LNCaP clone FGC (cell line): ENCODE results near the gene EVX1.
A peak's percentile ranks its signal among the peaks of the same experiment; 100 is the strongest.

ENCODE experiments used
- DNase-seq: peaks from one replicate; pipeline ENCODE4 v3.0.0-alpha.2; 2011; ENCODE audit warnings: low read depth
- H3K4me3 ChIP-seq: 2 replicates; pipeline ENCODE4 v1.5.1; 2011; ENCODE audit warnings: mild to moderate bottlenecking, low read depth, low read length, control low read depth
- TF ChIP-seq, protein P1 (sequence below): IDR thresholded peaks from 2 replicates; pipeline ENCODE4 v1.5.1; 2012; ENCODE audit warnings: mild to moderate bottlenecking; ENCODE audit not compliant: control insufficient read depth, insufficient read depth; ENCODE audit errors: extremely low read depth

The EVX1 gene

GRCh38 chr7:27198138-27198841, 44.3 kb upstream of the EVX1 start:
- no peak overlapping the region for H3K4me3 ChIP-seq
- no peak for DNase-seq
- TF ChIP-seq, protein P1, sequence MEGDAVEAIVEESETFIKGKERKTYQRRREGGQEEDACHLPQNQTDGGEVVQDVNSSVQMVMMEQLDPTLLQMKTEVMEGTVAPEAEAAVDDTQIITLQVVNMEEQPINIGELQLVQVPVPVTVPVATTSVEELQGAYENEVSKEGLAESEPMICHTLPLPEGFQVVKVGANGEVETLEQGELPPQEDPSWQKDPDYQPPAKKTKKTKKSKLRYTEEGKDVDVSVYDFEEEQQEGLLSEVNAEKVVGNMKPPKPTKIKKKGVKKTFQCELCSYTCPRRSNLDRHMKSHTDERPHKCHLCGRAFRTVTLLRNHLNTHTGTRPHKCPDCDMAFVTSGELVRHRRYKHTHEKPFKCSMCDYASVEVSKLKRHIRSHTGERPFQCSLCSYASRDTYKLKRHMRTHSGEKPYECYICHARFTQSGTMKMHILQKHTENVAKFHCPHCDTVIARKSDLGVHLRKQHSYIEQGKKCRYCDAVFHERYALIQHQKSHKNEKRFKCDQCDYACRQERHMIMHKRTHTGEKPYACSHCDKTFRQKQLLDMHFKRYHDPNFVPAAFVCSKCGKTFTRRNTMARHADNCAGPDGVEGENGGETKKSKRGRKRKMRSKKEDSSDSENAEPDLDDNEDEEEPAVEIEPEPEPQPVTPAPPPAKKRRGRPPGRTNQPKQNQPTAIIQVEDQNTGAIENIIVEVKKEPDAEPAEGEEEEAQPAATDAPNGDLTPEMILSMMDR: no peak

DNA sequence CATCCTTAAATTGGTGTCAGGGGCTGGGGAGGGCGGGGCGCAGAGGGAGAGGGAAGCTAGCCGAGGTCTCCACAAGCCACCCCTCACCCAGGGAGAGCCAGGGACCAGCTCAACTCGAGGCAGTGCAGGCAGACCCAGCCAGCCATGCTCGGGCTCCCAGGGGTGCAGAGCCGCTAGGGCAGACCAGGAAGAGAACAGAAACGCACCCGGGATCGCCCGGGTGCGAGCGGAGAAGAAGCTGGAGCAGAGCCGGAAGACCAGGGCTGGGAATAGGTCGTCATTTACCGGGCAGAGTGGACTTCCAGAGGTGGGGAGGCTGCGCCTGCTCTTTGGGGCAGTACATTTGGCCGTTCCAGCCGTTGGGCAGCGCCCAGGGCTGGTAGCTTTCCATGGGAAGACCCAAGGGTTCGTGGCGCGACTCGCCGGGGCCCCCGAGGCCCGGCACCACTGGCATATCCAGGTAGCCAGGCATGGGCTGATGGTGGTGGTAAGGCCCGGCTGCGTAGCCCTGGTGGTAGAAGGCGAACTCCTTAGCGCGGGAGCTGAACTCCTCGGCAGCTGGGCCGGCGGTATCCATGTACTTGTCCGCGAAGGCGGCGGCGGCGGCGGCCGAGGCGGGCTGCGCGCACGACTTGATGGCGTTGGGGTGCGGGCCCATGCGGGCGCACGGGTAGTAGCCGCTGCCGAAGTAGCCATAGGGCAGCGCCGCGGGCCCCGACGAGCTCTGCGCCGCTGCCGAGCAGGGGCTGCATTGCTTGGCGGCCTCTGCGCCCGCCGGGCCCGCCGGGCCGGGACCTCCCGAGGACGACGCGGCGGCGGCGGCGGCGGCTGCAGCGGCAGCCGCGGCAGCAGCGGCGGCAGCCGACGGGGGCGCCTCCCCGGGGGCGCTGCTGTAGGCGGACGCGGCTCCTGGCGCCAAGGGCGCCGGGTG, 43.5 kb upstream of the EVX1 start:
- no peak for DNase-seq
- TF ChIP-seq, protein P1: no peak
- H3K4me3 ChIP-seq: no peak overlapping the region

GRCh38 chr7:27199849-27200760, 42.5 kb upstream of the EVX1 start, which contains the start of gene HOXA13:
HOXA13 (minus strand) TSS chr7:27200091; CDS start chr7:27200077, 14 bp downstream.
- DNase-seq: no peak
- 0 out of 2 replicates have a peak within 1 kb of the TSS, but pooled peaks have one; percentile 28 for H3K4me3 ChIP-seq
- TF ChIP-seq, protein P1: no peak

GRCh38 chr7:27200761-27201579, 41.6 kb upstream of the EVX1 start:
- TF ChIP-seq, protein P1: no peak
- H3K4me3 ChIP-seq: no peak overlapping the region
- DNase-seq: no peak

DNA sequence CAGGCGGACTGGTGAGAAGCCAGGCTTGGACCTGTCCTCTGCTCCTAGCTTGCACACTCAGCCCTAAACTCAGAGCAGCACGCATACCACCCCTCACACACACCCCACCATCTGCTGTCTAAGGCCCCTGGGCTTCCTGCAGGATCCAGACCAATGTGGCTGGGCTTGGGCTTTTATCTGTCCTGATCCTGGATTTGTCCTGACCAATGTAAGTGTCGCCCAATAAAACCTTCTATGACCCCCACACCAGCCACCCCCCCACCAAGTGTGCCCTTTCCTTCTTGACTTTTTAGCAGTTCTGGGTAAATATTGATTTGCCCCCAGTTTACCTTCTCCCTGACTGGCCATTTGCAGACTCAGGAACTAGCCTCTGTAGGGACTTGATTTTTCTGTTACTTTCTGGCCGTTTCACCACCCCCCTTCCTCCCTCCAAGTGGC, 41.0 kb upstream of the EVX1 start:
- TF ChIP-seq, protein P1: no peak
- H3K4me3 ChIP-seq: no peak overlapping the region
- no peak for DNase-seq
